Measurements from ENCODE around the gene SNX9. TPM values are rescaled to one million over a fixed set of nuclear protein-coding genes. Genes with fewer than 3 reads are reported as not detected.

The SNX9 gene
- total RNA-seq, 1 experiment from 2014 or later = 31.3 TPM

DNA sequence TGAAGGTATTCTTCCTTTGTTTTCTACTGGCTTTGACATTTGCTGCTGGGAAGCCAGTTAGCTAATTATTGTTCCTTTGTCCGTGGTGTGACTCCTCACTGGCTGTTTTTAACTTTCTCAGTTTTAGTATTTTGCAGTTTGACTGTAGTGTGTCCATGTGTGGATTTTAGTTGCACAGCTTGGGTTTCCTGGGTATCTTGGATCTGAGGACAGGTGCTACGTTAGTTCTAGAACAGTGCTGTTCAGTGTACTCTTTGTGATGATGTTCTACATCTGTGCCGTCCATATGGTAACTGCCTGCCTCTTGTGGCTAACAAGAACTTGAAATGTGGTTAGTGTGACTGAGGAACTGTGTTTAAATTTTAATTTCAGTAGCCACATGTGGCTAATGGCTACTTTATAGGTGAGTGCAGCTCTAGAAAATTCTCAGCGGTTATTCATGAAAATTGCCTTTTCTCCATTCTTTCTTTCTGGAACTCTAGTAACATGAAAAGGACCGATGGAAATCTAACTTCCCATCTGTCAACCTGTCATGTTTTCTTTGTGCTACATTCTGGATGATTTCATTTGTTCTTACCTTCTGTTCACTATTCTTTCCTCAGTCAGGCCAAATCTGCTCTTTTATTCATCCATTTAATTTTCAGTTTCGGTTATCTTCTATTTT, 7.4 kb downstream of the SNX9 start:
- no peak overlapping the region for H4K91ac ChIP-seq (ENCODE audit: insufficient read length, low read depth, low read length)
- H3K14ac ChIP-seq (ENCODE audit: insufficient read depth, low read length) = no peak overlapping the region
- H2BK12ac ChIP-seq (ENCODE audit: insufficient read length, low read depth, low read length) = no peak overlapping the region
- no CpG with 5 or more reads among the region's 6 CpGs for WGBS (ENCODE audit: extremely low coverage, insufficient read length, low lambda C conversion rate)
- no peak overlapping the region for H3K18ac ChIP-seq (ENCODE audit: insufficient read length, low read depth, low read length)
- DNase-seq = no peak
- no peaks in the 10 kb centered on the region for H3K27me3 ChIP-seq (ENCODE audit: insufficient read depth, low read length)
- H2BK15ac ChIP-seq (ENCODE audit: low read depth, low read length) = no peak overlapping the region
- H4K20me1 ChIP-seq (ENCODE audit: control insufficient read depth, insufficient read depth, insufficient read length) = no peaks in the 10 kb centered on the region
- H2AK5ac ChIP-seq (ENCODE audit: insufficient read length, low read length) = no peak overlapping the region
- H3K4ac ChIP-seq (ENCODE audit: low read depth, low read length) = no peak overlapping the region
- H3K4me1 Mint-ChIP-seq = peaks cover 59 to 63% of the 10 kb centered on the region in 2 experiments
- no peaks in the 10 kb centered on the region for H3K27me3 Mint-ChIP-seq (ENCODE audit: low read depth)
- peak overlapping the region; percentile 11 for H3K27ac ChIP-seq (ENCODE audit: insufficient read length, low read depth, low read length)
- H3K36me3 Mint-ChIP-seq (ENCODE audit: insufficient read depth in 1 of 3, low read depth in 3 of 3) = peaks cover 6 to 10% (median 7%) of the 10 kb centered on the region in 3 experiments; a peak in 6 of 7 replicates
- H2BK20ac ChIP-seq (ENCODE audit: low read depth, low read length, poor library complexity, severe bottlenecking) = no peak overlapping the region
- no peak overlapping the region for H3T11ph ChIP-seq (ENCODE audit: low read length)
- TF ChIP-seq, protein P1, sequence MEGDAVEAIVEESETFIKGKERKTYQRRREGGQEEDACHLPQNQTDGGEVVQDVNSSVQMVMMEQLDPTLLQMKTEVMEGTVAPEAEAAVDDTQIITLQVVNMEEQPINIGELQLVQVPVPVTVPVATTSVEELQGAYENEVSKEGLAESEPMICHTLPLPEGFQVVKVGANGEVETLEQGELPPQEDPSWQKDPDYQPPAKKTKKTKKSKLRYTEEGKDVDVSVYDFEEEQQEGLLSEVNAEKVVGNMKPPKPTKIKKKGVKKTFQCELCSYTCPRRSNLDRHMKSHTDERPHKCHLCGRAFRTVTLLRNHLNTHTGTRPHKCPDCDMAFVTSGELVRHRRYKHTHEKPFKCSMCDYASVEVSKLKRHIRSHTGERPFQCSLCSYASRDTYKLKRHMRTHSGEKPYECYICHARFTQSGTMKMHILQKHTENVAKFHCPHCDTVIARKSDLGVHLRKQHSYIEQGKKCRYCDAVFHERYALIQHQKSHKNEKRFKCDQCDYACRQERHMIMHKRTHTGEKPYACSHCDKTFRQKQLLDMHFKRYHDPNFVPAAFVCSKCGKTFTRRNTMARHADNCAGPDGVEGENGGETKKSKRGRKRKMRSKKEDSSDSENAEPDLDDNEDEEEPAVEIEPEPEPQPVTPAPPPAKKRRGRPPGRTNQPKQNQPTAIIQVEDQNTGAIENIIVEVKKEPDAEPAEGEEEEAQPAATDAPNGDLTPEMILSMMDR (conservative IDR thresholded peaks at IDR 0.05) = no peak
- H3K4me3 Mint-ChIP-seq = 0 out of 5 replicates have a peak overlapping the region, but pooled peaks of 1 of the 2 experiments have one; percentile 37
- no peaks in the 10 kb centered on the region for H3K23me2 ChIP-seq (ENCODE audit: insufficient read length, low read depth, low read length, poor library complexity, severe bottlenecking)
- no peak overlapping the region for H2BK5ac ChIP-seq (ENCODE audit: insufficient read length, low read length)
- no peak overlapping the region for H2AFZ ChIP-seq (ENCODE audit: low read length)
- no peak overlapping the region for H3K4me2 ChIP-seq (ENCODE audit: insufficient read depth, insufficient read length, low read length)
- peaks cover 29% of the 10 kb centered on the region for H3K4me1 ChIP-seq (ENCODE audit: insufficient read depth, low read length)
- H3K79me1 ChIP-seq (ENCODE audit: insufficient read depth, low read depth, low read length, poor library complexity, severe bottlenecking) = peaks cover 6% of the 10 kb centered on the region
- no peaks in the 10 kb centered on the region for H3K9me3 ChIP-seq (ENCODE audit: control insufficient read depth, low read depth, low read length)
- no peak overlapping the region for H4K8ac ChIP-seq (replicated peaks; ENCODE audit: insufficient read length, low read depth, low read length)
- no peak overlapping the region for H3K23ac ChIP-seq (ENCODE audit: insufficient read length, low read depth, low read length)
- H3K79me2 ChIP-seq (ENCODE audit: insufficient read depth, low read length) = peaks cover 42% of the 10 kb centered on the region
- no peak overlapping the region for H3K56ac ChIP-seq (ENCODE audit: insufficient read length, low read depth, low read length)
- 0 out of 5 replicates have a peak, but pooled peaks cover 0 to 2% of the 10 kb centered on the region in 2 experiments for H3K9me3 Mint-ChIP-seq
- H3K27ac Mint-ChIP-seq = peak overlapping the region; percentile 72 to 97 (median 95); a peak in 5 of 7 replicates
- H3K9ac ChIP-seq (ENCODE audit: extremely low read depth, insufficient read length, low read length) = no peak overlapping the region
- no peak overlapping the region for H2BK120ac ChIP-seq (ENCODE audit: low read depth, low read length, poor library complexity, severe bottlenecking)
- H4K5ac ChIP-seq (ENCODE audit: insufficient read length, low read depth, low read length) = no peak overlapping the region

Data from H9 (cell line).